Endodermal cell (in vitro differentiated cells): Measurements from ENCODE around the gene LRCH3. TPM values are rescaled to one million over a fixed set of nuclear protein-coding genes. Genes with fewer than 3 reads are reported as not detected.
"Not testable (repeated sequence)": the region's sequence is repeated elsewhere in the genome, so short reads cannot be mapped to it uniquely, and the experiment has no call there.

ENCODE experiments used
- DNase-seq: peaks from one replicate; pipeline ENCODE4 v3.0.0-alpha.2; 2017
- H3K27ac ChIP-seq: 2 replicates; pipeline ENCODE4 v1.5.1; 2013; ENCODE audit warnings: mild to moderate bottlenecking, low read depth, low read length, moderate library complexity
- H3K27me3 ChIP-seq: 2 replicates; pipeline ENCODE4 v1.6.1; 2013; ENCODE audit warnings: mild to moderate bottlenecking, low read length, moderate library complexity; ENCODE audit not compliant: insufficient read depth, control insufficient read depth, poor library complexity, severe bottlenecking
- H3K36me3 ChIP-seq: 2 replicates; pipeline ENCODE4 v1.7.0; 2013; ENCODE audit warnings: mild to moderate bottlenecking, low read length, moderate library complexity; ENCODE audit not compliant: control insufficient read depth, insufficient read depth
- H3K4me1 ChIP-seq: one replicate; pipeline ENCODE4 v1.7.0; 2013; ENCODE audit warnings: low read length; ENCODE audit not compliant: control insufficient read depth, insufficient read depth
- H3K4me3 ChIP-seq: 2 replicates; pipeline ENCODE4 v1.5.1; 2013; ENCODE audit warnings: mild to moderate bottlenecking, low read length, moderate library complexity
- H3K9ac ChIP-seq: 2 replicates; pipeline ENCODE4 v1.6.1; 2013; ENCODE audit warnings: mild to moderate bottlenecking, low read length, moderate library complexity; ENCODE audit not compliant: poor library complexity, severe bottlenecking; ENCODE audit errors: extremely low read depth
- H3K9me3 ChIP-seq: 2 replicates; pipeline ENCODE4 v1.6.1; 2013; ENCODE audit warnings: mild to moderate bottlenecking, low read length, moderate library complexity; ENCODE audit not compliant: control insufficient read depth
- H3K27ac Mint-ChIP-seq: 2 replicates; pipeline ENCODE4 v1.8.0; 2020; ENCODE audit warnings: mixed read lengths
- H3K27me3 Mint-ChIP-seq: 2 replicates; pipeline ENCODE4 v1.8.0; 2021; ENCODE audit warnings: mild to moderate bottlenecking, mixed read lengths; ENCODE audit not compliant: insufficient read depth
- H3K36me3 Mint-ChIP-seq: 2 replicates; pipeline ENCODE4 v1.8.0; 2020; ENCODE audit warnings: low read depth, mixed read lengths
- H3K4me1 Mint-ChIP-seq: 2 replicates; pipeline ENCODE4 v1.8.0; 2020; ENCODE audit warnings: mixed read lengths
- H3K4me3 Mint-ChIP-seq: 2 replicates; pipeline ENCODE4 v1.8.0; 2020; ENCODE audit warnings: mild to moderate bottlenecking, moderate library complexity, mixed read lengths
- H3K9me3 Mint-ChIP-seq: 2 replicates; pipeline ENCODE4 v1.8.0; 2020; ENCODE audit warnings: mild to moderate bottlenecking, mixed read lengths
- CTCF ChIP-seq: fragments of 200-600 bp; sonication (generic); conservative IDR thresholded peaks from 2 replicates; pipeline ENCODE4 v1.5.0; 2021; ENCODE audit warnings: antibody characterized with exemption, mild to moderate bottlenecking
- WGBS, 2 experiments: methylation state at CpG; one replicate each; pipeline versions ENCODE4 v1.1.5 to v1.1.7; 2013; ENCODE audit warnings: missing lambda C conversion rate in 2 of 2, mixed read lengths in 1 of 2; ENCODE audit not compliant: insufficient coverage in 1 of 2, insufficient read length in 1 of 2; 5-methylcytosine and 5-hydroxymethylcytosine counted together
- total RNA-seq, 2 donors: library from RNA; stranded (reverse); fragmentation: NEBNext Ultra II Directional in 1 of 2; extraction: Animal tissue kit (Norgen Biotek cat#: 25700) in 1 of 2; gene quantifications; 2 replicates in 1 of 2; 3 replicates in 1 of 2; pipeline ENCODE4 v1.2.1, GENCODE V29; 2021

The LRCH3 gene
- total RNA-seq, 2 donors from 2014 or later: 67.1 to 70.2 TPM

GRCh38 chr3:197926418-197926817, 135.4 kb downstream of the LRCH3 start:
- H3K36me3 ChIP-seq: no peaks in the 10 kb centered on the region
- H3K9ac ChIP-seq: no peak overlapping the region
- peaks cover 1% of the 10 kb centered on the region for H3K9me3 Mint-ChIP-seq
- no peak overlapping the region for H3K27ac ChIP-seq
- peaks cover 28% of the 10 kb centered on the region for H3K36me3 Mint-ChIP-seq
- peak; percentile 77 for TF ChIP-seq CTCF
- no peaks in the 10 kb centered on the region for H3K27me3 ChIP-seq
- H3K4me3 Mint-ChIP-seq: no peak overlapping the region
- H3K27me3 Mint-ChIP-seq: no peaks in the 10 kb centered on the region
- no peak overlapping the region for H3K27ac Mint-ChIP-seq
- no peaks in the 10 kb centered on the region for H3K4me1 ChIP-seq
- no peaks in the 10 kb centered on the region for H3K9me3 ChIP-seq
- 80 to 82% methylated on average over 4 to 7 of the region's 7 CpGs for WGBS, 2 experiments
- no peak overlapping the region for H3K4me3 ChIP-seq
- DNase-seq: peak; percentile 83
- H3K4me1 Mint-ChIP-seq: no peaks in the 10 kb centered on the region

- WGBS, 2 experiments: 93% methylated on average over 2 of the region's 3 CpGs; no CpG with 5 or more reads in 1 of the 2 experiments
- H3K4me1 ChIP-seq, H3K9me3 Mint-ChIP-seq, H3K27me3 Mint-ChIP-seq, H3K27ac ChIP-seq, H3K9me3 ChIP-seq, H3K27ac Mint-ChIP-seq, H3K36me3 ChIP-seq, H3K4me1 Mint-ChIP-seq, H3K27me3 ChIP-seq, H3K9ac ChIP-seq, DNase-seq, H3K4me3 ChIP-seq, H3K4me3 Mint-ChIP-seq: not testable (repeated sequence)
- H3K36me3 Mint-ChIP-seq: peaks cover 27% of the 10 kb centered on the region
These were observed 136.5 kb downstream of the LRCH3 start for GRCh38 chr3:197927578-197927977.

- Mint-ChIP-seq H3K4me3 (no peak overlapping the region), H3K36me3 (peaks cover 18% of the 10 kb centered on the region), H3K27me3 (no peaks in the 10 kb centered on the region), H3K27ac (no peak overlapping the region), H3K9me3 (no peaks in the 10 kb centered on the region), H3K4me1 (no peaks in the 10 kb centered on the region)
- Histone ChIP-seq H3K9ac (no peak overlapping the region), H3K36me3 (peaks cover 2% of the 10 kb centered on the region), H3K4me3 (no peak overlapping the region), H3K27ac (no peak overlapping the region), H3K27me3 (no peaks in the 10 kb centered on the region), H3K4me1 (no peaks in the 10 kb centered on the region), H3K9me3 (no peaks in the 10 kb centered on the region)
- WGBS, 2 experiments: 93 to 94% methylated on average over 15 of the region's 15 CpGs
- no peak for TF ChIP-seq CTCF
- no peak for DNase-seq
These were observed 145.8 kb downstream of the LRCH3 start for GRCh38 chr3:197936819-197937384.

Other genes with a start within 250 kb of the LRCH3 start
- gene BDH1, start 235.3 kb upstream of the LRCH3 start, total RNA-seq: 10 to 100 TPM; 32.5 to 49.0 TPM
- 10 to 100 TPM; 17.2 to 18.3 TPM for gene RUBCN, start 54.4 kb upstream of the LRCH3 start, total RNA-seq
- gene FYTTD1, start 41.4 kb upstream of the LRCH3 start, total RNA-seq: 10 to 100 TPM; 39.0 to 41.5 TPM
- 1,000 to 10,000 TPM; 1,211 to 1,450 TPM for gene RPL35A, start 158.9 kb downstream of the LRCH3 start, total RNA-seq
- gene LMLN, start 169.0 kb downstream of the LRCH3 start, total RNA-seq: 10 to 100 TPM; 10.0 to 10.5 TPM